GM21528 (cell line): ENCODE results near the gene WSCD2.
A peak's percentile ranks its signal among the peaks of the same experiment; 100 is the strongest.

Experiments
- ATAC-seq: cut with Tn5 transposase; IDR thresholded peaks from one replicate; pipeline ENCODE4 v1.9.1; 2021; ENCODE audit warnings: mild to moderate bottlenecking, moderate library complexity; ENCODE audit not compliant: unreplicated experiment, low FRiP score

The WSCD2 gene

DNA sequence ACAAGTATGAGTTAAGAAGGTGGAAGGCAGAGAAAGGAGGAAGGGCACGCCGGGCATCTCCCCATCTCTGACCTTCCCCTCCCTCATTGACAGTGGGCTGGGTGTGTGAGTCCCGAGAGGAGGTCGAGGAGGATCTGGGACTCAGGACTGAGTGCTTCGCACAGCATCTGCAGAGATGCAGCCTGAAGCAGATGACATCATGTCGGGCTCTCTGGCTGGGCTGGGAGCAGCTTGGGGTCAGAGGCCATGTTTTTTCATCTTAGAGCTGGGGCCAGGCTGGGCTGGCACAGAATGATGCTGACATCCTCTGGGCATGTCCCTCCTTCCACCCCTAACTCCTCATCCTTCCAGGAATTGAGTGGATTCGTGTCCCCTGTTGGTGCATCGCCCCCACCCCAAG, 166.6 kb downstream of the WSCD2 start:
- no peak for ATAC-seq

DNA sequence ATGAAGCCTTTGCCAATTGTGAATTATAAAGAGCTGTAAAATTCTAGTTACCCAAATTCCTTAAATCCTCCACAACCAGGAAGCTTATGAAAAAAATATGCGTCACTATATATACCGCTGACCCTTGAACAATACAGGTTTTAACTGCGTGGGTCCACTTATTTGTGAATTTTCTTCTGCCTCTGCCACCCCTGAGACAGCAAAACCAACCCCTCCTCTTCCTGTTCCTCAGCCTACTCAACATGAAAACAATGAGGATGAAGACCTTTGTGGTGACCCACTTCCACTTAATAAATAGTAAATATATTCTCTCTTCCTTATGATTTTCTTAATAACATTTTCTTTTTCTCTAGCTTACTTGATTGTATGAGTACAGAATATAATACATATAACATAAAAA, 167.9 kb downstream of the WSCD2 start:
- ATAC-seq = no peak

DNA sequence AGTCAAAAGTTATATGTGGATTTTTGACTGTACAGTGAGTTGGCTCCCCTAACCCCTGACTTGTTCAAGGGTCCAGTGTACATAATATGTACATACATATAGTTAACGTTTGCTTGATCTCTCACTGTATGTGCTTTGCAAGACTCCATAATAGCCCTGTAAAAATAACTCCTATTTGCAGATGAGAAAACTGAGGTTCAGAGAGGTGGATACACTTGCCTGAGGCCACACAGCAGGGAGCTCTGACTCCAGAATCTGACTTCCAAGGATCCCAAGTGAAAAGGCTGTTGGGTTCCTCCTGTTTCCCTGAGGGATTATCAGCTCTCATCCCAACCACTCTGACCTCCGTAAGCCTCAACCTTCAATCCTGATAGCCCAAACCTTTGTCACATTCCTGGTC, 168.3 kb downstream of the WSCD2 start:
- no peak for ATAC-seq

DNA sequence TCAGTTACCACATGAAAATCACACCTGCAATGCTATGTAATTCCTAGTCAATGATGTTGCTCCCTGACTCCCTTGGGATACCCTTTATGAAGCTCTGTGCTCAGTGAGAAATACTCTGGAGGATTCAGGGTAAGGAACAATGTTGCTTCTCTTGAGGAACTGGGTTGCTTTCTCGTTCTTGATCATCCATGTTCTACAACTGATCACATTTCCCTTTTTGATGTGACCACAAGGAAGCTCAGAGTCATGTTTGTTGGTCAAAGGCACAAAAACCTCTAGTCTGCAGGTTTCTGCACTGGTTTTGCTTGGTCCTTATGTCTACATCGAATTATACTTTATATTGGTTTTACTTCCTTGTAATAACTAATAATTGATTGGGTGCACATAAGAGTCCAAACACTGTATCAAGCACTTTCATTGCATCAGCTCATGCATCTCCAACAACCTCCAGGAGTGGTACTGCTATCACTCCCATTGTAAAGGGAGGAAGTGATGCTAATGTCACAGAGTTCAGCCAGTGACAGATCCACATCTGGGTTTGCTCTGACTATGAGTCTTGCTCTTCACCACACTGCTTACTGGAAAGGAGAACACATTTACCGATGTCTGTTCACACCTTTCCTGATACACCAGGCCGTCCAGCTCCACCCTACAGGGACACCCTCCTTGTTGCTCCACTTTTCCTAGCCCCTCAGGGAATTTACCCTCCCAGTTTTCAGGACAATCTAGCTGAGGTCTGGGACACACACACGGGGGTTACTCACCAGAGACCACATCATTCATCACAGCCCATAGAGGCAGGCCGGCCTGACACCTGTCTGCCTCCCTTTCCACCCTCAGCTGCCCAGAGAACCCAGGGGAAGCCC, 169.0 kb downstream of the WSCD2 start:
- ATAC-seq = peak; percentile 67

DNA sequence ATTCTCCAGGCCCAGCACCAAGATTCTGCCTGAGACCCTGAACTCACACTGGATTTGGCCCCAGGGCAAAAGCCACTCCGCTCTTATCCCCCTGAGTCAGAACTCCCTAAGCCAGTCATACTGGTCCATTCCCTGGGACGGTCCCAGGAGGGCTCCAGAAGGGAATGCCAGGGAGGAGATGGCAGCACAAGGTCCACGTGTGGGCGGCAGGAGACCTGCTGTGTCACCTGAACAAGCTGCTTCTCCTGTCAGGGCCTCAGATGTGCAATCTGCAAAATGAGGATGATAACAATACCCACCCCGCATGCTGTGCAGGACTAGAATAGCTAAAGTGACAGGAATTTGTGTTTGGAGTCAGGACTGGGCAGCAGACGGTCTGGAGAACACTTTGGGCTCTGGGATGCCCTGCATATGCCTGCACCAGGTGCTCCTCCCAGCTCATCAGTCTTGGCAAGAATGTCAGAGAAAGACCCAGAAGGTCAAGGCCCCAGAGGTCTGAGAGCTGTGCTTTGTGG, 169.7 kb downstream of the WSCD2 start:
- no peak for ATAC-seq

DNA sequence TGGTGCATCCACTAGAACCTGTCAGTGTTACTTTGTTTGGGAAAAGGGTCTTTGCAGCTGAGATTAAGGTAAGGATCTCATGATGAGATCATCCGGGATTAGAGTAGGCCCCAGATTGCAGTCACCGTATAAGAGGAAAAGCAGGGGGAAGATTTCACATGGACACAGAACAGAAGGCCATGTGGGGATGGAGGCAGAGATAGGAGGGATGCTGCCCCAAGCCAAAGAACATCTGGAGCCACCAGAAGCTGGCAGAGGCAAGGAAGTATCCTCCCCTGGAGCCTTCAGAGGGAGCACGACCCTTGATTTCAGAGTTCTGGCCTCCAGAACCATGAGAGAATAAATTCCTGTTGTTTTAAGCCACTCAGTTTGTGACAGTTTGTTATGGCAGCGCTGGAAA, 170.4 kb downstream of the WSCD2 start:
- no peak for ATAC-seq
